A549 (cell line): ENCODE data around the gene TFDP1.

Experiments used
- CBX2 ChIP-seq: fragments of 200-600 bp; sonication (generic); IDR thresholded peaks from 2 replicates; pipeline ENCODE4 v1.6.1; 2016; ENCODE audit warnings: low read depth, mild to moderate bottlenecking, borderline replicate concordance
- CHD2 ChIP-seq: fragments of 150-350 bp; IDR thresholded peaks from 2 replicates; pipeline ENCODE4 v1.6.1; 2014; ENCODE audit warnings: low read length; ENCODE audit not compliant: partially characterized antibody
- CTCF ChIP-seq: fragments of >200 bp; sonication (Bioruptor Twin); formaldehyde crosslinking; IDR thresholded peaks from 3 replicates; pipeline ENCODE4 v1.5.1; 2016
- HOXB5 ChIP-seq: fragments of 250-450 bp; sonication (Bioruptor Pico); IDR thresholded peaks from 2 replicates; pipeline ENCODE4 v1.5.0; 2020; ENCODE audit warnings: mild to moderate bottlenecking, moderate library complexity
- JUN ChIP-seq, 2 experiments: fragments of >200 bp; sonication (Bioruptor Twin); formaldehyde crosslinking; IDR thresholded peaks; 2 replicates in 1 of 2; 3 replicates in 1 of 2; pipeline ENCODE4 v1.6.1; 2016 to 2017
- KDM1A ChIP-seq: fragments of 200-600 bp; sonication (generic); IDR thresholded peaks from 2 replicates; pipeline ENCODE4 v1.6.1; 2016; ENCODE audit warnings: low read depth, mild to moderate bottlenecking
- RFX5 ChIP-seq: fragments of 450-650 bp; IDR thresholded peaks from 2 replicates; pipeline ENCODE4 v1.7.1; 2014; ENCODE audit warnings: antibody characterized with exemption, mild to moderate bottlenecking, moderate library complexity
- USF2 ChIP-seq: fragments of 450-650 bp; IDR thresholded peaks from 2 replicates; pipeline ENCODE4 v1.6.1; 2014; ENCODE audit warnings: antibody characterized with exemption
- ZFP36 ChIP-seq: fragments of 450-650 bp; IDR thresholded peaks from 2 replicates; pipeline ENCODE4 v1.6.1; 2014; ENCODE audit warnings: borderline replicate concordance; ENCODE audit not compliant: partially characterized antibody

GRCh38 chr13:113625965-113626721 is 41.6 kb downstream of the TFDP1 start:
- TF ChIP-seq KDM1A = no peak
- no peak for TF ChIP-seq CTCF
- no peak for TF ChIP-seq JUN (IDR thresholded peaks at IDR 0.05)
- TF ChIP-seq HOXB5 (CRISPR knock-in tag) = no peak
- TF ChIP-seq ZFP36 = no peak
- TF ChIP-seq CBX2 = no peak
- no peak for TF ChIP-seq CHD2
- TF ChIP-seq USF2 = no peak
- no peak for TF ChIP-seq RFX5
